Activated CD8-positive, alpha-beta memory T cell treated with anti-CD3 and anti-CD28 coated beads for 36 hours (primary cell): ENCODE data around the gene GUK1. TPM values are rescaled to one million over a fixed set of nuclear protein-coding genes. Genes with fewer than 3 reads are reported as not detected.
"Not testable (repeated sequence)": the region's sequence is repeated elsewhere in the genome, so short reads cannot be mapped to it uniquely, and the experiment has no call there.

Experiments
- CTCF ChIA-PET: fragments of 350-600 bp; sonication (Branson Sonifier 250); formaldehyde crosslinking; loops from one replicate; lab custom pipeline; 2021; ENCODE audit warnings: antibody characterized with exemption; lab: Charles Lee
- POLR2A ChIA-PET: fragments of 350-600 bp; sonication (Branson Sonifier 250); formaldehyde crosslinking; loops from one replicate; lab custom pipeline; 2021; ENCODE audit warnings: antibody characterized with exemption; lab: Charles Lee
- total RNA-seq, 2 experiments: library from RNA; stranded (reverse); gene quantifications; one replicate each; pipeline ENCODE4 v1.2.3, GENCODE V29; 2021

Gene GUK1
- total RNA-seq, 2 experiments from 2014 or later: 264 to 267 TPM

GRCh38 chr1:228177721-228178710 lies 37.9 kb downstream of the GUK1 start:
- CTCF ChIA-PET: interaction anchor here (0.7 kb wide), 3 partner anchors 23 to 297 kb away, joined by 3 read pairs; no protein-coding TSS in a partner anchor
- POLR2A ChIA-PET: no interaction called here

- ChIA-PET POLR2A (no interaction called here), CTCF (no interaction called here)
These were observed 38.9 kb downstream of the GUK1 start for GRCh38 chr1:228178737-228179684.

- ChIA-PET POLR2A (no interaction called here), CTCF (interaction anchor here (0.5 to 0.7 kb wide), 3 partner anchors 27 to 683 kb away, joined by 3 to 4 read pairs (median 3); no protein-coding TSS in a partner anchor)
These were observed 40.3 kb downstream of the GUK1 start for GRCh38 chr1:228180271-228180958.

- CTCF ChIA-PET: no interaction called here
- POLR2A ChIA-PET: no interaction called here
These were observed 41.0 kb downstream of the GUK1 start for GRCh38 chr1:228180959-228181644.

GRCh38 chr1:228181645-228182034 lies 41.6 kb downstream of the GUK1 start:
- ChIA-PET CTCF (no interaction called here), POLR2A (no interaction called here)

GRCh38 chr1:228182296-228183030 lies 42.4 kb downstream of the GUK1 start:
- CTCF ChIA-PET: no interaction called here
- POLR2A ChIA-PET: no interaction called here

GRCh38 chr1:228184152-228184551 lies 44.1 kb downstream of the GUK1 start:
- POLR2A ChIA-PET: no interaction called here

GRCh38 chr1:228185641-228185965 lies 45.5 kb downstream of the GUK1 start:
- POLR2A ChIA-PET: interaction anchor here (0.7 kb wide), 1 partner anchor 28 kb away, joined by 3 read pairs; no protein-coding TSS in a partner anchor
- CTCF ChIA-PET: no interaction called here

More at GRCh38 chr1:228184152-228184551, 44.1 kb downstream of the GUK1 start:
- CTCF ChIA-PET: no interaction called here

- CTCF ChIA-PET, POLR2A ChIA-PET: not testable (repeated sequence)
These were observed 48.2 kb downstream of the GUK1 start for GRCh38 chr1:228188249-228188648.

- ChIA-PET CTCF (no interaction called here), POLR2A (no interaction called here)
These were observed 50.1 kb downstream of the GUK1 start for GRCh38 chr1:228190182-228190581.

- ChIA-PET CTCF (no interaction called here), POLR2A (no interaction called here)
These were observed 50.7 kb downstream of the GUK1 start for GRCh38 chr1:228190778-228191177.

- POLR2A ChIA-PET: no interaction called here
- CTCF ChIA-PET: no interaction called here
These were observed 54.4 kb downstream of the GUK1 start for GRCh38 chr1:228194436-228194835.

- ChIA-PET POLR2A (no interaction called here), CTCF (no interaction called here)
These were observed 55.1 kb downstream of the GUK1 start for GRCh38 chr1:228194921-228195812.

- POLR2A ChIA-PET: no interaction called here
These were observed 57.6 kb downstream of the GUK1 start for GRCh38 chr1:228197555-228198147.

More at GRCh38 chr1:228197555-228198147, 57.6 kb downstream of the GUK1 start:
- CTCF ChIA-PET: no interaction called here
